ENCODE measurements around the gene TNC. TPM values are rescaled to one million over a fixed set of nuclear protein-coding genes. Genes with fewer than 3 reads are reported as not detected.

The TNC gene
- total RNA-seq, 4 donors from 2014 or later = 59.2 to 154 (median 99.3) TPM

GRCh38 chr9:115038178-115038577 is 79.8 kb downstream of the TNC start:
- TF ChIP-seq EP300 (IDR thresholded peaks at IDR 0.05) (no peak), POLR2A (IDR thresholded peaks at IDR 0.05) (no peak), CTCF (IDR thresholded peaks at IDR 0.05) (no peak)
- H3K36me3 ChIP-seq = no peaks in the 10 kb centered on the region
- H3K9me3 ChIP-seq = no peaks in the 10 kb centered on the region
- no peak overlapping the region for H3K27ac ChIP-seq
- H3K4me3 ChIP-seq = no peak overlapping the region
- DNase-seq (ENCODE audit: low spot score in 2 of 2) = no peak
- peaks cover 0 to 65% (median 13%) of the 10 kb centered on the region in 4 donors for H3K4me1 ChIP-seq
- WGBS, 2 donors = 88 to 92% methylated on average over 2 of the region's 2 CpGs
- no peaks in the 10 kb centered on the region for H3K27me3 ChIP-seq

- 88 to 98% methylated on average over 2 of the region's 2 CpGs for WGBS, 2 donors
- TF ChIP-seq POLR2A (IDR thresholded peaks at IDR 0.05) (no peak), CTCF (IDR thresholded peaks at IDR 0.05) (no peak), EP300 (IDR thresholded peaks at IDR 0.05) (no peak)
- H3K27ac ChIP-seq = peak overlapping the region in 2 of 4 donors; percentile 67 to 70
- no peak overlapping the region for H3K4me3 ChIP-seq
- H3K27me3 ChIP-seq = no peaks in the 10 kb centered on the region
- no peaks in the 10 kb centered on the region for H3K36me3 ChIP-seq
- peaks cover 0 to 61% (median 11%) of the 10 kb centered on the region in 4 donors for H3K4me1 ChIP-seq
- no peak for DNase-seq (ENCODE audit: low spot score in 2 of 2)
- no peaks in the 10 kb centered on the region for H3K9me3 ChIP-seq
These were observed 81.3 kb downstream of the TNC start for GRCh38 chr9:115036691-115037090.

GRCh38 chr9:115035841-115036612 is 81.9 kb downstream of the TNC start:
- peak in 1 of 2 donors; percentile 26 for DNase-seq (ENCODE audit: low spot score in 2 of 2)
- no peak for TF ChIP-seq CTCF (IDR thresholded peaks at IDR 0.05)
- TF ChIP-seq POLR2A (IDR thresholded peaks at IDR 0.05) = no peak
- peak in 1 of 2 donors; percentile 69 for TF ChIP-seq EP300 (IDR thresholded peaks at IDR 0.05)
- Histone ChIP-seq H3K4me1 (peaks cover 0 to 61% (median 11%) of the 10 kb centered on the region in 4 donors), H3K27ac (peak overlapping the region in 3 of 4 donors; percentile 31 to 70 (median 67)), H3K4me3 (no peak overlapping the region), H3K9me3 (no peaks in the 10 kb centered on the region), H3K27me3 (no peaks in the 10 kb centered on the region), H3K36me3 (no peaks in the 10 kb centered on the region)
- WGBS, 2 donors = 54 to 55% methylated on average over 17 of the region's 17 CpGs

GRCh38 chr9:115034801-115035200 is 83.2 kb downstream of the TNC start:
- DNase-seq (ENCODE audit: low spot score in 2 of 2) = no peak
- Histone ChIP-seq H3K27me3 (no peaks in the 10 kb centered on the region), H3K27ac (peak overlapping the region in 1 of 4 donors; percentile 70), H3K9me3 (no peaks in the 10 kb centered on the region), H3K36me3 (peaks cover 0 to 6% (median 0%) of the 10 kb centered on the region in 3 donors), H3K4me3 (no peak overlapping the region), H3K4me1 (peaks cover 0 to 53% (median 11%) of the 10 kb centered on the region in 4 donors)
- 85 to 87% methylated on average over 1 of the region's 1 CpG for WGBS, 2 donors
- TF ChIP-seq CTCF (IDR thresholded peaks at IDR 0.05) (no peak), POLR2A (IDR thresholded peaks at IDR 0.05) (no peak), EP300 (IDR thresholded peaks at IDR 0.05) (no peak)

- Histone ChIP-seq H3K27ac (no peak overlapping the region), H3K27me3 (no peaks in the 10 kb centered on the region)
- no peak for DNase-seq (ENCODE audit: low spot score in 2 of 2)
These were observed 84.2 kb downstream of the TNC start for GRCh38 chr9:115033800-115034199.

More at GRCh38 chr9:115033800-115034199, 84.2 kb downstream of the TNC start:
- Histone ChIP-seq H3K4me3 (no peak overlapping the region), H3K9me3 (no peaks in the 10 kb centered on the region), H3K4me1 (peaks cover 0 to 44% (median 11%) of the 10 kb centered on the region in 4 donors), H3K36me3 (peaks cover 0 to 6% (median 0%) of the 10 kb centered on the region in 3 donors)
- WGBS, 2 donors = 97 to 98% methylated on average over 2 of the region's 2 CpGs
- TF ChIP-seq POLR2A (IDR thresholded peaks at IDR 0.05) (no peak), CTCF (IDR thresholded peaks at IDR 0.05) (no peak), EP300 (IDR thresholded peaks at IDR 0.05) (no peak)
